Activated CD4-positive, CD25-positive, alpha-beta regulatory T cell treated with anti-CD3 and anti-CD28 coated beads, Interleukin-2, amount 50 U/mL, for 24 hours (primary cell): Measurements from ENCODE around the gene ZIM2.
"Not testable (repeated sequence)": the region's sequence is repeated elsewhere in the genome, so short reads cannot be mapped to it uniquely, and the experiment has no call there.

Experiments
- ATAC-seq, 2 donors: fragments of 150-1000 bp; cut with Tn5 transposase; one replicate each; pipeline ENCODE4 v1.10.0; 2021; ENCODE audit warnings: mild to moderate bottlenecking in 1 of 2, moderate library complexity in 1 of 2

The ZIM2 gene

GRCh38 chr19:56840451-56841192 is at the start of gene ZIM2, which contains the start of gene PEG3:
ZIM2 (minus strand) TSS chr19:56840726; CDS start chr19:56824277, 16,449 bp downstream.
PEG3 (minus strand) TSS chr19:56840726; CDS start chr19:56824655, 16,071 bp downstream.
- ATAC-seq = no peak

GRCh38 chr19:56885173-56885985 is 44.9 kb upstream of the ZIM2 start:
- no peak for ATAC-seq

- no peak for ATAC-seq
These were observed 43.9 kb upstream of the ZIM2 start for GRCh38 chr19:56884441-56884840.

GRCh38 chr19:56880592-56881190 is 40.2 kb upstream of the ZIM2 start:
- no peak for ATAC-seq

GRCh38 chr19:56877069-56877715 is 36.7 kb upstream of the ZIM2 start:
- no peak for ATAC-seq

- ATAC-seq = no peak
These were observed 35.2 kb upstream of the ZIM2 start for GRCh38 chr19:56875717-56876116.

GRCh38 chr19:56874530-56874929 is 34.0 kb upstream of the ZIM2 start:
- no peak for ATAC-seq

- no peak for ATAC-seq
These were observed 33.0 kb upstream of the ZIM2 start for GRCh38 chr19:56873493-56873892.

- ATAC-seq = no peak
These were observed 29.4 kb upstream of the ZIM2 start for GRCh38 chr19:56869886-56870285.

GRCh38 chr19:56868446-56868845 is 27.9 kb upstream of the ZIM2 start:
- no peak for ATAC-seq

- ATAC-seq = no peak
These were observed 26.0 kb upstream of the ZIM2 start for GRCh38 chr19:56866538-56866937.

GRCh38 chr19:56864443-56865125 is 24.1 kb upstream of the ZIM2 start:
- no peak for ATAC-seq

GRCh38 chr19:56862741-56863140 is 22.2 kb upstream of the ZIM2 start:
- no peak for ATAC-seq

GRCh38 chr19:56860409-56860808 is 19.9 kb upstream of the ZIM2 start:
- ATAC-seq = not testable (repeated sequence)

GRCh38 chr19:56858026-56858425 is 17.5 kb upstream of the ZIM2 start:
- no peak for ATAC-seq

- no peak for ATAC-seq
These were observed 16.3 kb upstream of the ZIM2 start for GRCh38 chr19:56856822-56857221.

GRCh38 chr19:56852361-56852760 is 11.8 kb upstream of the ZIM2 start:
- not testable (repeated sequence) for ATAC-seq

GRCh38 chr19:56848166-56848565 is 7.6 kb upstream of the ZIM2 start:
- ATAC-seq = no peak

GRCh38 chr19:56842412-56842811 is 1.9 kb upstream of the ZIM2 start:
- no peak for ATAC-seq

GRCh38 chr19:56841193-56841543 is 642 bp upstream of the ZIM2 start:
- no peak for ATAC-seq

- peak in 1 of 2 donors; percentile 38 for ATAC-seq
These were observed 675 bp downstream of the ZIM2 start for GRCh38 chr19:56839652-56840450.
